PC-9 (cell line): ENCODE data around the gene EPSTI1. TPM values are rescaled to one million over a fixed set of nuclear protein-coding genes. Genes with fewer than 3 reads are reported as not detected.

Experiments
- BruUV-seq: library from RNA; stranded (reverse); fragments of 400-500 nt; replicated peaks from 2 replicates; lab custom pipeline; 2021; lab: Mats Ljungman, UMichigan
- CTCF ChIA-PET: fragments of 300-600 bp; sonication (Branson Sonifier 250); formaldehyde crosslinking; loops from one replicate; lab custom pipeline; 2022; ENCODE audit warnings: antibody characterized with exemption; lab: Charles Lee
- POLR2A ChIA-PET: fragments of 300-600 bp; sonication (Branson Sonifier 250); formaldehyde crosslinking; loops from one replicate; lab custom pipeline; 2022; ENCODE audit warnings: antibody characterized with exemption; ENCODE audit not compliant: unreplicated experiment; lab: Charles Lee
- DNase-seq, 2 experiments: peaks; one replicate each; pipeline versions ENCODE4 v3.0.0 to v3.0.0-alpha.2; 2015 to 2022; ENCODE audit warnings: mixed read lengths in 1 of 2
- H2AFZ ChIP-seq: fragments of 200-600 bp; sonication (generic); 2 replicates; pipeline ENCODE4 v1.8.1; 2017; ENCODE audit warnings: antibody characterized with exemption
- H3F3A ChIP-seq: fragments of 200-600 bp; sonication (generic); 2 replicates; pipeline ENCODE4 v1.8.1; 2017; ENCODE audit warnings: antibody characterized with exemption, mild to moderate bottlenecking, low read depth; ENCODE audit not compliant: insufficient read depth
- H3K27ac ChIP-seq: fragments of 200-600 bp; sonication (generic); 2 replicates; pipeline ENCODE4 v1.6.1; 2016; ENCODE audit warnings: mixed run types
- H3K27me3 ChIP-seq: fragments of 200-600 bp; sonication (generic); 2 replicates; pipeline ENCODE4 v1.6.1; 2016; ENCODE audit warnings: low read depth, mixed run types; ENCODE audit not compliant: insufficient read depth
- H3K36me3 ChIP-seq: fragments of 200-600 bp; sonication (generic); 2 replicates; pipeline ENCODE4 v1.6.1; 2016; ENCODE audit warnings: low read depth, mixed run types
- H3K4me1 ChIP-seq: fragments of 200-600 bp; sonication (generic); replicated peaks from 2 replicates; pipeline ENCODE4 v1.6.1; 2016; ENCODE audit warnings: mixed run types; ENCODE audit not compliant: insufficient read depth
- H3K4me2 ChIP-seq: fragments of 200-600 bp; sonication (generic); 2 replicates; pipeline ENCODE4 v1.6.1; 2017; ENCODE audit warnings: mixed run types
- H3K4me3 ChIP-seq: fragments of 200-600 bp; sonication (generic); 2 replicates; pipeline ENCODE4 v1.6.1; 2016; ENCODE audit warnings: mixed run types
- H3K79me2 ChIP-seq: fragments of 200-600 bp; sonication (generic); 2 replicates; pipeline ENCODE4 v1.6.1; 2017; ENCODE audit warnings: low read depth, mixed run types
- H3K9me2 ChIP-seq: fragments of 200-600 bp; sonication (generic); 2 replicates; pipeline ENCODE4 v1.8.1; 2017; ENCODE audit warnings: mild to moderate bottlenecking; ENCODE audit not compliant: insufficient read depth
- H3K9me3 ChIP-seq: fragments of 200-600 bp; sonication (generic); 2 replicates; pipeline ENCODE4 v1.8.1; 2016; ENCODE audit warnings: low read depth; ENCODE audit not compliant: insufficient read depth
- H4K20me1 ChIP-seq: fragments of 200-600 bp; sonication (generic); 2 replicates; pipeline ENCODE4 v1.8.1; 2017; ENCODE audit not compliant: insufficient read depth
- EZH2 ChIP-seq: fragments of 200-600 bp; sonication (generic); IDR thresholded peaks from 2 replicates; pipeline ENCODE4 v1.8.0; 2017; ENCODE audit warnings: antibody characterized with exemption, low read depth
- intact Hi-C: fragments of 100-400 bp; cut with micrococcal nuclease; formaldehyde crosslinking; loops from one replicate; pipeline ENCODE4 v1.10.0; 2022; ENCODE audit not compliant: unreplicated experiment
- total RNA-seq: library from RNA; stranded (reverse); gene quantifications from 2 replicates; pipeline ENCODE4 v1.2.3, GENCODE V29; 2021
- TF ChIP-seq, protein P1 (sequence below): fragments of 200-600 bp; sonication (generic); conservative IDR thresholded peaks from 2 replicates; pipeline ENCODE4 v1.6.1; 2017; ENCODE audit warnings: mixed run types, antibody characterized with exemption, mild to moderate bottlenecking, moderate library complexity

Gene EPSTI1
- total RNA-seq, 1 experiment from 2014 or later = 3.4 TPM

DNA sequence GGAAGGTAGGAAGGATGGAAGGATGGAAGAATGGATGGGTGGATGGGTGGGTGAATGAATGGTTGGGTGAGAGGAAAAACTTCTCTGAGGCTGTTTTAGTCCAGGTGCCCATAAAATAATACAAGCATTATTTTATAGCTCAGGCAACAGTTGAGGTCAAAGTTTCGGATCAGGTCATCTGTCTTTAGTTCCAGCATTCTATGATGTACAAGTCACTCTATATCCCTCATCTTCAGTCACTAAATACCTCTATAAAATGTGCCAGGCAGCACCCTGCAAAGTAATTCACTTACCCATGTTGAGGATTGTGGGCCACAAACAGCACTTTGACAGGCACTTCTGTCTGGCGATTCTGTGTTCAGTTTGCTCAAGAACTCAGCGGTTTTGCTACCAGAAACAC, 66.0 kb downstream of the EPSTI1 start:
- Histone ChIP-seq H3K4me2 (no peak overlapping the region), H3K36me3 (no peaks in the 10 kb centered on the region), H3F3A (no peaks in the 10 kb centered on the region), H3K27me3 (no peaks in the 10 kb centered on the region), H3K27ac (no peak overlapping the region), H2AFZ (no peak overlapping the region), H3K9me3 (no peaks in the 10 kb centered on the region), H4K20me1 (no peaks in the 10 kb centered on the region), H3K4me3 (no peak overlapping the region), H3K4me1 (no peaks in the 10 kb centered on the region), H3K9me2 (no peaks in the 10 kb centered on the region), H3K79me2 (no peaks in the 10 kb centered on the region)
- POLR2A ChIA-PET = no interaction called here
- DNase-seq = no peak
- intact Hi-C loops = no loop called here
- TF ChIP-seq, protein P1, sequence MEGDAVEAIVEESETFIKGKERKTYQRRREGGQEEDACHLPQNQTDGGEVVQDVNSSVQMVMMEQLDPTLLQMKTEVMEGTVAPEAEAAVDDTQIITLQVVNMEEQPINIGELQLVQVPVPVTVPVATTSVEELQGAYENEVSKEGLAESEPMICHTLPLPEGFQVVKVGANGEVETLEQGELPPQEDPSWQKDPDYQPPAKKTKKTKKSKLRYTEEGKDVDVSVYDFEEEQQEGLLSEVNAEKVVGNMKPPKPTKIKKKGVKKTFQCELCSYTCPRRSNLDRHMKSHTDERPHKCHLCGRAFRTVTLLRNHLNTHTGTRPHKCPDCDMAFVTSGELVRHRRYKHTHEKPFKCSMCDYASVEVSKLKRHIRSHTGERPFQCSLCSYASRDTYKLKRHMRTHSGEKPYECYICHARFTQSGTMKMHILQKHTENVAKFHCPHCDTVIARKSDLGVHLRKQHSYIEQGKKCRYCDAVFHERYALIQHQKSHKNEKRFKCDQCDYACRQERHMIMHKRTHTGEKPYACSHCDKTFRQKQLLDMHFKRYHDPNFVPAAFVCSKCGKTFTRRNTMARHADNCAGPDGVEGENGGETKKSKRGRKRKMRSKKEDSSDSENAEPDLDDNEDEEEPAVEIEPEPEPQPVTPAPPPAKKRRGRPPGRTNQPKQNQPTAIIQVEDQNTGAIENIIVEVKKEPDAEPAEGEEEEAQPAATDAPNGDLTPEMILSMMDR = no peak
- no peak for TF ChIP-seq EZH2
- BruUV-seq = no TSS peak
- CTCF ChIA-PET = no interaction called here

DNA sequence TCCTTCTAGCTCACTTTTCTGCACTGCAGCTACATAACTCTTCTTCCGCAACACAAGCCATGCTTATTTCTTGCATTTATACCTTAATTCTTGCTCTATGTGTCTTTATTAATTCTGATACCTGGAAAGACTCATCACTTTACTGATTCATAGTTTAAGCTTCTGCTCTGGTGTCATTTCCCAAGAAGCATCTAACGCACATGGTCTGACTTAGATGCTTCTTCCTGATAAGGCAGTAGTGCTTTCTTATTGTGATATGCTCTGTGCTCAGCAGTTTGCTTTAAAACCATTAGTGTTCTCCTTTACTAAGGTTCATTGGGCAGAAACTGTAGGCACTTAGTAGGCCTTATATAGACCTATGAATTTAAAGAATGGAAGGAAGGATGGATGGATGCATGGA, 66.4 kb downstream of the EPSTI1 start:
- H3K9me3 ChIP-seq = no peaks in the 10 kb centered on the region
- intact Hi-C loops = no loop called here
- ChIA-PET CTCF (no interaction called here), POLR2A (no interaction called here)
- no peaks in the 10 kb centered on the region for H3K27me3 ChIP-seq
- H4K20me1 ChIP-seq = no peaks in the 10 kb centered on the region
- no peaks in the 10 kb centered on the region for H3F3A ChIP-seq
- no peak overlapping the region for H2AFZ ChIP-seq
- H3K9me2 ChIP-seq = no peaks in the 10 kb centered on the region
- TF ChIP-seq, protein P1 = no peak
- no TSS peak for BruUV-seq
- H3K36me3 ChIP-seq = no peaks in the 10 kb centered on the region
- H3K4me3 ChIP-seq = no peak overlapping the region
- H3K4me1 ChIP-seq = no peaks in the 10 kb centered on the region
- DNase-seq = no peak
- no peak overlapping the region for H3K4me2 ChIP-seq
- H3K27ac ChIP-seq = no peak overlapping the region
- H3K79me2 ChIP-seq = no peaks in the 10 kb centered on the region

DNA sequence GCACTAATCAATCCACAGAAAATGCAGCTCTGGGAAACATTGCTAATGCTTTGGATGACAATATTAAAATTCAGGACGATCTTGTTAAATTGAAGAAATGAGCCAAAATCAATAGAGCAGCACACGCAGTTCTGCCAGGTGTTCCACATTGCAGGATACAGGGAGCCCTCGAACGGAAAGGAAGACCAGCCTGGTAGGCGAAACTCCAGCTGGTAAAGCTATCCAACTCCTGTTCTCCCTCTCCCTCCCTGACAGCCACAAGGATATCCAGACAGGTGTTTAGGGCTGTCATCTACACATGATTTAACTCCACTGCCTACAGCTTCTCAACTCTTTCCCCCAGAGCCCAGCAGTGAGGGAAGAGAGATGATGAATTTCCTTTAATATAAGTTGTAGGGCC, 67.7 kb downstream of the EPSTI1 start:
- H3K9me2 ChIP-seq = no peaks in the 10 kb centered on the region
- no peak for DNase-seq
- ChIA-PET POLR2A (no interaction called here), CTCF (no interaction called here)
- no peak overlapping the region for H3K4me3 ChIP-seq
- no peaks in the 10 kb centered on the region for H3K9me3 ChIP-seq
- H2AFZ ChIP-seq = no peak overlapping the region
- H3K36me3 ChIP-seq = no peaks in the 10 kb centered on the region
- H4K20me1 ChIP-seq = no peaks in the 10 kb centered on the region
- H3K27me3 ChIP-seq = no peaks in the 10 kb centered on the region
- no TSS peak for BruUV-seq
- no peak overlapping the region for H3K27ac ChIP-seq
- TF ChIP-seq, protein P1 = no peak
- no peak for TF ChIP-seq EZH2
- no peak overlapping the region for H3K4me2 ChIP-seq
- H3K79me2 ChIP-seq = no peaks in the 10 kb centered on the region
- no peaks in the 10 kb centered on the region for H3F3A ChIP-seq
- no peaks in the 10 kb centered on the region for H3K4me1 ChIP-seq
- intact Hi-C loops = no loop called here
